Common myeloid progenitor, CD34-positive (primary cell): ENCODE data around the gene LENG9.
"Not testable (repeated sequence)": the region's sequence is repeated elsewhere in the genome, so short reads cannot be mapped to it uniquely, and the experiment has no call there.

ENCODE experiments used
- CTCF ChIA-PET: fragments of 350-600 bp; sonication (Branson Sonifier 250); formaldehyde crosslinking; loops from one replicate; lab custom pipeline; 2021; ENCODE audit warnings: antibody characterized with exemption; lab: Charles Lee
- POLR2A ChIA-PET: fragments of 350-600 bp; sonication (Branson Sonifier 250); formaldehyde crosslinking; loops from one replicate; lab custom pipeline; 2021; ENCODE audit warnings: antibody characterized with exemption; lab: Charles Lee
- DNase-seq, 3 donors: peaks; one replicate each; pipeline versions ENCODE4 v3.0.0 to v3.0.0-alpha.2; 2013
- H3K27ac ChIP-seq, 2 experiments: 1 replicate in 1 of 2; 2 replicates in 1 of 2; pipeline ENCODE4 v1.7.0; 2013; ENCODE audit warnings: inconsistent platforms in 2 of 2, low read length in 2 of 2, mild to moderate bottlenecking in 2 of 2, low read depth in 1 of 2, moderate library complexity in 1 of 2; ENCODE audit not compliant: severe bottlenecking in 2 of 2, insufficient read depth in 1 of 2, poor library complexity in 1 of 2
- H3K27me3 ChIP-seq, 5 experiments: replicated peaks in 2 of 5; 1 replicate in 3 of 5; 2 replicates in 2 of 5; pipeline versions ENCODE4 v1.6.1 to v1.7.0; 2013; ENCODE audit warnings: low read length in 4 of 5, mild to moderate bottlenecking in 2 of 5, moderate library complexity in 2 of 5, inconsistent platforms in 1 of 5; ENCODE audit not compliant: insufficient read depth in 5 of 5, control insufficient read depth in 4 of 5
- H3K36me3 ChIP-seq, 4 experiments: 1 replicate in 2 of 4; 2 replicates in 2 of 4; pipeline versions ENCODE4 v1.6.1 to v1.7.0; 2013; ENCODE audit warnings: low read length in 3 of 4, control low read depth in 1 of 4, mild to moderate bottlenecking in 1 of 4; ENCODE audit not compliant: control insufficient read depth in 4 of 4, insufficient read depth in 4 of 4
- H3K4me1 ChIP-seq, 4 experiments: 1 replicate in 3 of 4; 2 replicates in 1 of 4; pipeline versions ENCODE4 v1.6.1 to v1.7.1; 2013; ENCODE audit warnings: low read length in 3 of 4, mild to moderate bottlenecking in 3 of 4, control low read depth in 1 of 4, inconsistent platforms in 1 of 4, moderate library complexity in 1 of 4; ENCODE audit not compliant: control insufficient read depth in 4 of 4, insufficient read depth in 4 of 4; ENCODE audit errors: control extremely low read depth in 1 of 4
- H3K4me3 ChIP-seq, 7 experiments: 1 replicate in 4 of 7; 2 replicates in 3 of 7; pipeline versions ENCODE4 v1.5.1 to v1.7.0; 2013; ENCODE audit warnings: mild to moderate bottlenecking in 7 of 7, low read length in 6 of 7, moderate library complexity in 6 of 7, inconsistent platforms in 2 of 7, low read depth in 2 of 7, control low read depth in 1 of 7; ENCODE audit not compliant: insufficient read depth in 4 of 7, control insufficient read depth in 1 of 7; ENCODE audit errors: extremely low read depth in 1 of 7
- H3K9me3 ChIP-seq, 5 experiments: 1 replicate in 4 of 5; 2 replicates in 1 of 5; pipeline versions ENCODE4 v1.6.1 to v1.7.1; 2013; ENCODE audit warnings: low read length in 4 of 5, mild to moderate bottlenecking in 2 of 5, inconsistent platforms in 1 of 5, low read depth in 1 of 5, moderate library complexity in 1 of 5; ENCODE audit not compliant: control insufficient read depth in 4 of 5, insufficient read depth in 2 of 5; ENCODE audit errors: control extremely low read depth in 1 of 5
- WGBS: methylation state at CpG from one replicate; pipeline ENCODE4 v1.1.5; 2013; ENCODE audit not compliant: insufficient coverage; 5-methylcytosine and 5-hydroxymethylcytosine counted together

The LENG9 gene

DNA sequence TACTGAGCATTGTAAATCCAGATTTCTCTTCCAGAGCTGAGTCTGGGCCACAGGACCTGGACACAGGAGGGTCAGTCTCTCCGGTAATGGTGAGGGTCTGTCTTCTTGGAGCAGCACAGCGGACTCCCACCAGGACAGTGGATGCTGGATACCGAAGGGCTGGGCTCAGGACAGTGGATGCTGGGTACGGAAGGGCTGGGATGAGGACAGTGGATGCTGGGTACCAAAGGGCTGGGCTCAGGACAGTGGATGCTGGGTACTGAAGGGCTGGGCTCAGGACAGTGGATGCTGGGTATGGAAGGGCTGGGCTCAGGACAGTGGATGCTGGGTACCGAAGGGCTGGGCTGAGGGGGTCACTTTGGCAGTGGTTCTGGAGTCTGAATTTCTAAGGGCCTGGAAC is 29.5 kb upstream of the LENG9 start:
- H3K4me3 ChIP-seq, H3K27ac ChIP-seq, H3K4me1 ChIP-seq, DNase-seq, H3K36me3 ChIP-seq, H3K9me3 ChIP-seq, POLR2A ChIA-PET: not testable (repeated sequence)
- H3K27me3 ChIP-seq = peaks cover 0 to 24% (median 12%) of the 10 kb centered on the region in 5 experiments
- CTCF ChIA-PET = interaction anchor here (1.1 to 1.8 kb wide), 2 partner anchors 8 to 15 kb away, joined by 4 read pairs; no protein-coding TSS in a partner anchor
- WGBS = 100% methylated on average over 4 of the region's 5 CpGs

DNA sequence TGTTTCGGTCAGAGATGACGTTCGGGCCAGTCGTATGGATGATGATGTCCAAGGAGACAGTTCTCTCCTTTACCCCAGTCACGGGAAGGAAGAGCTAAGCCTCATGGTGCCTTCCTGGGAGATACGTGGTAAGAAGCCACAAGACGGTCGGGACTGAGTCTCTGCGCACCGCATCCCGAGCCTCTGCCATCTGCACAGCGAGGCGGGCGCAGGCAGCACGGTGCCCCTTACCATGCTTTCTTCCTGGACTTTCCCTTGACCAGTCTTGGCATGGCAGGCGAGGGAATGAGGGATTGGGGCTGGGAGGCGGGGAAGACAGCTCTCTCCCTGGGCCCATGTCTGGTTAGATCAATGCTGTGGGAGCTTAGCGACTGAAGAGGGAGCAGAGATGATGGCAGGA is 29.0 kb upstream of the LENG9 start:
- no peak overlapping the region for H3K27ac ChIP-seq
- H3K27me3 ChIP-seq = peaks cover 0 to 24% (median 12%) of the 10 kb centered on the region in 5 experiments
- H3K36me3 ChIP-seq = no peaks in the 10 kb centered on the region
- POLR2A ChIA-PET = no interaction called here
- no peaks in the 10 kb centered on the region for H3K4me1 ChIP-seq
- H3K9me3 ChIP-seq = no peaks in the 10 kb centered on the region
- CTCF ChIA-PET = no interaction called here
- no peak overlapping the region for H3K4me3 ChIP-seq
- 87% methylated on average over 13 of the region's 18 CpGs for WGBS
- DNase-seq = no peak

DNA sequence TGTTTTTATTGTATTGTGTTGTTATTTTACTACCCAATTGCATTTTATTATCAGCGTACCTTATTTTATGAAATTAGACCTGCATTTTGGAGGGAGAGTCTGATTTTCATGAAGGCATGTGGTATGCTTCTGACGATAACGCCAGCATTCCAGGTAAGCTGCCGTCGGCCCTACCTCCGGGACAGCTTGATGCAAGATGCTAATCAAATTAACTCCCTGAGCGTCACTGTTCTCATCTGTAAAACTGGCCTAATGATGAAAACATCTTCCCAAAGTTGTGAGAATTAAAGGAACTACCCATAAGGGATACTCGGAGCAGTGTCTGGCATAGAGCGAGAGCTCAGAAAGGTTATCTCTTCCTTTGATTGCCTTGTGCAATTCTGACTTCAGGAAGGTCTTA is 26.2 kb upstream of the LENG9 start:
- DNase-seq = no peak
- POLR2A ChIA-PET = no interaction called here
- WGBS = 69% methylated on average over 8 of the region's 9 CpGs
- Histone ChIP-seq H3K36me3 (no peaks in the 10 kb centered on the region), H3K27ac (no peak overlapping the region), H3K4me1 (no peaks in the 10 kb centered on the region), H3K9me3 (no peaks in the 10 kb centered on the region), H3K27me3 (peaks cover 0 to 23% (median 12%) of the 10 kb centered on the region in 5 experiments), H3K4me3 (no peak overlapping the region)
- CTCF ChIA-PET = no interaction called here

DNA sequence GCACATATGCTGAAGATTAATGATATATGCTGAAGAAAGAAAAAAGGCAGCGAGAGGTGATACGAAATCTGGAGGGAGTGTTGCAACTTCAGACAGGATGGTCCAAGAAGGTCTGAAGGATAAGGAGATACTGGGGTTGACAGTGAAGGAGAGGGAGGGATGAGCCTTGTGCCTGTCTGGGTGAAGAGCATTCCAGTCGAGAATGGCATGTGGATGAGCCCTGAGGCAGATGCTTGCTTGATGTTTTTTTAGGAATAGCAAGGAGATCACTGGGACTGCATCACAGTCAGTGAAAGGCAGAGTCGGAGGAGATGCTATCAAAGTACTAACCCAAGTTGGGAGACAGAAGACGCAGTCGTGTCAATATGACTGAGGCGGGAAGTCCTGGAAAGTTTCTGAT is 25.8 kb upstream of the LENG9 start:
- Histone ChIP-seq H3K27ac (no peak overlapping the region), H3K27me3 (peaks cover 0 to 25% (median 12%) of the 10 kb centered on the region in 5 experiments), H3K4me3 (no peak overlapping the region), H3K9me3 (no peaks in the 10 kb centered on the region), H3K36me3 (no peaks in the 10 kb centered on the region), H3K4me1 (no peaks in the 10 kb centered on the region)
- ChIA-PET CTCF (no interaction called here), POLR2A (no interaction called here)
- no peak for DNase-seq
- WGBS = 81% methylated on average over 7 of the region's 7 CpGs

DNA sequence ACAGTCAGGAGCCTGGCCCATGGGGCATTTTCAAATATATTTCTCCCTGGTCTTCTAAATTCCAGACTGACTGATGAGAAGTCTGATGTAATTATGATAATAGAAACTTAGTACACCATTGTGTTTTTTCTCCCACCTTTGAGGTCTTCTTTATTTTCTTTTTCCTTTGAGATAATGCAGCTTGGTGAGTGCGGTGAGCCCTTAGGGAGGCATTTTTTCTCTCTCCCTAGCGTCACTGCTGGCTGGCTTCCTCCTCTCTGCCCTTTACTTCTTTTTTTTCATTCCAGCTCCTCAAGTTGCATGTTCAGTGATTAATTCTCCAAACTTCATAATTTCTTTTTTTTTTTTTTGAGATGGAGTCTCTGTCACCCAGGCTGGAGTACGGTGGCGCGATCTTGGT is 22.3 kb upstream of the LENG9 start:
- Histone ChIP-seq H3K36me3 (no peaks in the 10 kb centered on the region), H3K27me3 (peaks cover 0 to 22% (median 3%) of the 10 kb centered on the region in 5 experiments), H3K4me3 (no peak overlapping the region), H3K9me3 (no peaks in the 10 kb centered on the region), H3K27ac (no peak overlapping the region), H3K4me1 (peaks cover 4 to 8% (median 6%) of the 10 kb centered on the region in 4 experiments)
- POLR2A ChIA-PET = no interaction called here
- CTCF ChIA-PET = interaction anchor here (0.7 to 1.4 kb wide), 3 partner anchors 8 to 188 kb away, joined by 3 to 4 read pairs (median 4); no protein-coding TSS in a partner anchor
- whole genome bisulfite sequencing = 64% methylated on average over 3 of the region's 5 CpGs
- DNase-seq = peak in 1 of 3 donors; percentile 33

DNA sequence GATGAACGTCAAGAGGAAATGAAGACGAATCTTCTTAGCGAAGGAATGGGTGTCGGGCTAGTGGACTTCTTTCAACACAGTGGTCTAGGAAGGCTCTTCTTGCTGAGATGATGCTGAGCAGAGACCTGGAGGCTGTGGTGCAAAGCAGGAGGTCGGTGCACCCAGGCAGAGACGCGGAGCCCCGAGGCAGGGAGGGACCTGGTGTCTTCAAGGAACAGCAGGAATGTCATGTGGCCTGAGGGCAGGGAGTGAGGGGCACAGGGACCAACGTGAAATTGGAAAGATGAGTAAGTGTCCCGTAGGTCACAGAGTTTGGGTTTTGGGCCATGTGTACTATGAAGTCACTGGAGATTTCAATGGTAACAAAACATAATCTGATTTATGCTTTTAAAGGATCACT is 20.9 kb upstream of the LENG9 start:
- Histone ChIP-seq H3K27me3 (peaks cover 0 to 14% (median 0%) of the 10 kb centered on the region in 5 experiments), H3K4me1 (peaks cover 4 to 22% (median 17%) of the 10 kb centered on the region in 4 experiments), H3K27ac (no peak overlapping the region), H3K4me3 (no peak overlapping the region), H3K36me3 (no peaks in the 10 kb centered on the region), H3K9me3 (no peaks in the 10 kb centered on the region)
- DNase-seq = no peak
- ChIA-PET POLR2A (no interaction called here), CTCF (interaction anchor here (1.3 to 1.4 kb wide), 2 partner anchors 9 to 190 kb away, joined by 4 read pairs; no protein-coding TSS in a partner anchor)
- WGBS = 79% methylated on average over 7 of the region's 10 CpGs

DNA sequence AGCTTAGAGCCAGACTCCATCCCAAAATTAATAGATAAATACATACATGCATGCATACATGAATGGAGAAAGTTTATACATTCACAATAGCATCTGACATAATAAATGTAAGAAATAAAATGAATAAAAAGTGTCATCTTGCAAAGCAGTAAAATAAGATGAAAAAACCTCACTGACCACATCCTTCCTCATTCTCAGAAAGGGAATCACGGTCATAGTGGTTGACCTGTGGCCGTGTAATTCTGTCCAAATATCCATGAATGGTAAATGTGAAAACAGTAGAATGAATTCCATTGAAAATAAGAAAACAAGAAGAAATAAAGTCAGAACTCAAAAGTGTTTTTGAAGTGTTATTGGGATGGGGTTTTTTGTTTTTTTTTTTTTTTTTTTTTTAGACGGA is 19.3 kb upstream of the LENG9 start:
- no peaks in the 10 kb centered on the region for H3K36me3 ChIP-seq
- H3K27me3 ChIP-seq = peaks cover 0 to 11% (median 0%) of the 10 kb centered on the region in 5 experiments
- POLR2A ChIA-PET = no interaction called here
- CTCF ChIA-PET = interaction anchor here (0.6 to 2.3 kb wide), 2 partner anchors 170 to 192 kb away, joined by 3 to 11 read pairs; no protein-coding TSS in a partner anchor
- no peaks in the 10 kb centered on the region for H3K9me3 ChIP-seq
- no CpG with 5 or more reads among the region's 3 CpGs for WGBS
- H3K4me1 ChIP-seq = peaks cover 4 to 23% (median 17%) of the 10 kb centered on the region in 4 experiments
- peak; percentile 50 to 89 (median 87) for DNase-seq
- H3K27ac ChIP-seq = no peak overlapping the region
- peak overlapping the region in 1 of 7 experiments; percentile 16 for H3K4me3 ChIP-seq
